Smooth muscle cell (in vitro differentiated cells): ENCODE data around the gene CDC42SE2. TPM values are rescaled to one million over a fixed set of nuclear protein-coding genes. Genes with fewer than 3 reads are reported as not detected.

Experiments used
- DNase-seq: peaks from one replicate; lab custom pipeline; 2025; ENCODE audit not compliant: unreplicated experiment; lab: John Stamatoyannopoulos, UW
- H2AFZ ChIP-seq: fragments of 200-600 bp; sonication (generic); 2 replicates; pipeline ENCODE4 v1.6.0; 2016; ENCODE audit warnings: antibody characterized with exemption, low read depth, mild to moderate bottlenecking
- H3F3A ChIP-seq: fragments of 200-600 bp; sonication (generic); 2 replicates; pipeline ENCODE4 v1.6.0; 2017; ENCODE audit warnings: antibody characterized with exemption, low read depth
- H3K27ac ChIP-seq: fragments of 200-600 bp; sonication (generic); 2 replicates; pipeline ENCODE4 v1.5.1; 2016; ENCODE audit warnings: low read depth, mild to moderate bottlenecking
- H3K27me3 ChIP-seq: fragments of 200-600 bp; sonication (generic); 2 replicates; pipeline ENCODE4 v1.6.1; 2016; ENCODE audit warnings: low read depth, mild to moderate bottlenecking
- H3K36me3 ChIP-seq: fragments of 200-600 bp; sonication (generic); 2 replicates; pipeline ENCODE4 v1.5.1; 2016; ENCODE audit warnings: low read depth
- H3K4me1 ChIP-seq: fragments of 200-600 bp; sonication (generic); 2 replicates; pipeline ENCODE4 v1.5.1; 2016; ENCODE audit warnings: low read depth
- H3K4me2 ChIP-seq: fragments of 200-600 bp; sonication (generic); 2 replicates; pipeline ENCODE4 v1.6.0; 2016; ENCODE audit warnings: mild to moderate bottlenecking
- H3K4me3 ChIP-seq: fragments of 200-600 bp; sonication (generic); 2 replicates; pipeline ENCODE4 v1.5.1; 2016; ENCODE audit warnings: mild to moderate bottlenecking
- H3K79me2 ChIP-seq: fragments of 200-600 bp; sonication (generic); 2 replicates; pipeline ENCODE4 v1.6.0; 2016; ENCODE audit warnings: low read depth, mild to moderate bottlenecking
- H3K9ac ChIP-seq: fragments of 200-600 bp; sonication (generic); 2 replicates; pipeline ENCODE4 v1.6.0; 2016; ENCODE audit warnings: low read depth
- H3K9me3 ChIP-seq: fragments of 200-600 bp; sonication (generic); replicated peaks from 2 replicates; pipeline ENCODE4 v1.5.1; 2016; ENCODE audit warnings: low read depth
- H4K20me1 ChIP-seq: fragments of 200-600 bp; sonication (generic); 2 replicates; pipeline ENCODE4 v1.6.0; 2016; ENCODE audit warnings: low read depth
- WGBS: methylation state at CpG from one replicate; pipeline ENCODE4 v1.1.7; 2016; ENCODE audit warnings: low lambda C conversion rate; 5-methylcytosine and 5-hydroxymethylcytosine counted together
- polyA plus RNA-seq: library from polyadenylated mRNA; unstranded; fragments of >200 nt; fragmentation: Nextera tagmentation; extraction: Ambion mirVana; gene quantifications from 2 replicates; pipeline ENCODE4 v1.2.1, GENCODE V29; 2016
- total RNA-seq: library from RNA; depleted of rRNA; stranded (reverse); fragments of >200 nt; gene quantifications from 2 replicates; pipeline ENCODE4 v1.2.3, GENCODE V29; 2014
- TF ChIP-seq, protein P1 (sequence below): fragments of 200-600 bp; sonication (generic); IDR thresholded peaks from 2 replicates; pipeline ENCODE4 v1.5.1; 2017; ENCODE audit warnings: borderline replicate concordance, mild to moderate bottlenecking, antibody characterized with exemption; ENCODE audit not compliant: insufficient read depth, poor library complexity, severe bottlenecking

The CDC42SE2 gene
- total and polyA plus RNA-seq, 2 experiments from 2014 or later = 12.6 to 24.0 TPM

DNA sequence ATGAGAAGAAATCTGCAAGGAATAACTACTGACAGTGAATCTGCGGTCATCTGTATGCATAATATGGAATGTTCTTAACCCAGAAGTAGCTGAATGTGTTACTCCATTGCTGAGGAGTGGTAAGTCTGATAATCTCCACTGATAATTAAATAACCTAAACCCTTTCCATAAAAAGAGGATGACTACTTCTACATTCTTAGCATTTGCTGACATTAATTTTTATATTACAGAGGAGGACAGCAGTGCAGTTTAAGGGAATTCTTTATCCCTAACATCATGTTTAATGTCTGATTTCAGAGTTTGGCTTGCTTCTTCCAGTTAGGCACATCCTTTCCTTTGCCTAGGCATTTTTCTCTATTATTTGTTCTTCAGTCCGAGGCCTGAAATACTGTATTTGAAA is 52.2 kb downstream of the CDC42SE2 start:
- peaks cover 60% of the 10 kb centered on the region for H3K79me2 ChIP-seq
- H3K9ac ChIP-seq = no peak overlapping the region
- H3F3A ChIP-seq = no peaks in the 10 kb centered on the region
- TF ChIP-seq, protein P1, sequence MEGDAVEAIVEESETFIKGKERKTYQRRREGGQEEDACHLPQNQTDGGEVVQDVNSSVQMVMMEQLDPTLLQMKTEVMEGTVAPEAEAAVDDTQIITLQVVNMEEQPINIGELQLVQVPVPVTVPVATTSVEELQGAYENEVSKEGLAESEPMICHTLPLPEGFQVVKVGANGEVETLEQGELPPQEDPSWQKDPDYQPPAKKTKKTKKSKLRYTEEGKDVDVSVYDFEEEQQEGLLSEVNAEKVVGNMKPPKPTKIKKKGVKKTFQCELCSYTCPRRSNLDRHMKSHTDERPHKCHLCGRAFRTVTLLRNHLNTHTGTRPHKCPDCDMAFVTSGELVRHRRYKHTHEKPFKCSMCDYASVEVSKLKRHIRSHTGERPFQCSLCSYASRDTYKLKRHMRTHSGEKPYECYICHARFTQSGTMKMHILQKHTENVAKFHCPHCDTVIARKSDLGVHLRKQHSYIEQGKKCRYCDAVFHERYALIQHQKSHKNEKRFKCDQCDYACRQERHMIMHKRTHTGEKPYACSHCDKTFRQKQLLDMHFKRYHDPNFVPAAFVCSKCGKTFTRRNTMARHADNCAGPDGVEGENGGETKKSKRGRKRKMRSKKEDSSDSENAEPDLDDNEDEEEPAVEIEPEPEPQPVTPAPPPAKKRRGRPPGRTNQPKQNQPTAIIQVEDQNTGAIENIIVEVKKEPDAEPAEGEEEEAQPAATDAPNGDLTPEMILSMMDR = no peak
- H3K4me2 ChIP-seq = no peak overlapping the region
- peaks cover 3% of the 10 kb centered on the region for H3K4me1 ChIP-seq
- WGBS = 93% methylated on average over 2 of the region's 2 CpGs
- no peak overlapping the region for H3K4me3 ChIP-seq
- no peaks in the 10 kb centered on the region for H3K9me3 ChIP-seq
- no peak overlapping the region for H2AFZ ChIP-seq
- no peaks in the 10 kb centered on the region for H3K36me3 ChIP-seq
- H3K27ac ChIP-seq = no peak overlapping the region
- no peaks in the 10 kb centered on the region for H3K27me3 ChIP-seq
- peaks cover 15% of the 10 kb centered on the region for H4K20me1 ChIP-seq
- no peak for DNase-seq

DNA sequence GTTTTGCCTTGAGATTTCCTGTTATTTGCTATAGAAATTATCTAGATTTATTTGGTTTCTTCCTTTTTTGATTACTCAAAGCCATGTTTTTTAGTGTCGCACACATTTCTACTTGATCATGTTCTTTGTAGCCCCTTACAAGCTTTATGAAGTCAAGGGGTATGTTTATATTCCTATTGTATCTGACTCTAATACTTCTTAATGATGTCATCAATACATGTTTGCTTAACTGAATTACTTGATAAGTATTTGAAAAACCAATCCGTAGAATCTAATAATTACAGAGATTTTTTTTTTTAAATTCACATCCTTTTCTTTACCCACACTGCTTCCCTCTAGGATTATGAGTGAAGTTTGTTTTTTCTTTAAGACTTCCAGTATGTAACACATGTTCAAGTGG is 53.0 kb downstream of the CDC42SE2 start:
- Histone ChIP-seq H3F3A (no peaks in the 10 kb centered on the region), H3K79me2 (peaks cover 60% of the 10 kb centered on the region), H3K9ac (no peak overlapping the region), H4K20me1 (peaks cover 15% of the 10 kb centered on the region), H3K9me3 (no peaks in the 10 kb centered on the region), H3K27ac (no peak overlapping the region), H3K36me3 (no peaks in the 10 kb centered on the region), H3K4me3 (no peak overlapping the region), H3K4me2 (no peak overlapping the region), H3K27me3 (no peaks in the 10 kb centered on the region), H3K4me1 (peaks cover 3% of the 10 kb centered on the region), H2AFZ (no peak overlapping the region)
- WGBS = 97% methylated on average over 2 of the region's 2 CpGs
- TF ChIP-seq, protein P1 = no peak
- DNase-seq = no peak

DNA sequence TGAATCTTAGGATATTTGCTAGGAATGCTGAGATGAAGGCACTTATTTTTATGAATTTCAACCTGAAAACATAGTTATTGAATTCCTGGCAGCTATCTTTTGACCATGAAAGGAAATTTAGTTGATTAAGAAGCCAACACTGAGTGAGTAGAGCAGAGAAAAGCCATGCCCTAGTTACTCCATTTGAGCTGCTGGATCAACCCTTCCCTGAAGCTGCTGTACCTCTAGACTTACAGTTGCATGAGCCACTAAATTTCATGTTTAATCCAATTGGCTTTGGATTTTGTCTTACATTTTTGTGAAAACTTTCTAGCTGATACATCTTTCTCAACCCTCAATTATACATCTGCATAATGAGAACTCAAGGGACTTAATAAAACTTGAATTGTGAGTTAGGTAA is 54.6 kb downstream of the CDC42SE2 start:
- Histone ChIP-seq H3K4me2 (no peak overlapping the region), H3K9me3 (no peaks in the 10 kb centered on the region), H3F3A (no peaks in the 10 kb centered on the region), H3K36me3 (no peaks in the 10 kb centered on the region), H3K27ac (no peak overlapping the region), H3K4me1 (peaks cover 9% of the 10 kb centered on the region), H3K9ac (no peak overlapping the region), H2AFZ (no peak overlapping the region), H3K27me3 (no peaks in the 10 kb centered on the region), H3K4me3 (no peak overlapping the region), H3K79me2 (peaks cover 68% of the 10 kb centered on the region), H4K20me1 (peaks cover 15% of the 10 kb centered on the region)
- no peak for DNase-seq
- TF ChIP-seq, protein P1 = no peak

DNA sequence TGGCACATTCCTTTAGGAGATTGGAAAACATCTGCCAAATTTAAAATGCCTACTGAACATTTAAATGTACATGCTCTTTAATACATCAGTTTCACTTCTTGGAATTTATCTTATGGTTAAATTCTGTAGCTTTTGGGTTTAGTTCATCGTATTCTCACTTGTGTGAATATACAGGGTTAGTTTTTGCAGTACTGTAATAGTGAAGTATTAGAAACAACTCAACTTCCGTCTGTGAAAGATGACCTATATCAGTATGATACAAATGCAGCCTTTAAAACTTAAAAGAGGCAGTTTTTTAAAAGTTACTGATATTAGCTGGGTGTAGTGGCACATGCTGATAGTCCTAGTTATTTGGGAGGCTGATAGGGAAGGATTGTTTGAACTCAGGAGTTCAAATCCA is 57.2 kb downstream of the CDC42SE2 start:
- 48% methylated on average over 2 of the region's 2 CpGs for WGBS
- H2AFZ ChIP-seq = no peak overlapping the region
- no peak overlapping the region for H3K4me3 ChIP-seq
- H3F3A ChIP-seq = no peaks in the 10 kb centered on the region
- H4K20me1 ChIP-seq = peaks cover 10% of the 10 kb centered on the region
- no peaks in the 10 kb centered on the region for H3K27me3 ChIP-seq
- H3K27ac ChIP-seq = no peak overlapping the region
- no peak overlapping the region for H3K9ac ChIP-seq
- no peaks in the 10 kb centered on the region for H3K36me3 ChIP-seq
- H3K4me2 ChIP-seq = no peak overlapping the region
- H3K4me1 ChIP-seq = peaks cover 26% of the 10 kb centered on the region
- peaks cover 68% of the 10 kb centered on the region for H3K79me2 ChIP-seq
- H3K9me3 ChIP-seq = no peaks in the 10 kb centered on the region
- TF ChIP-seq, protein P1 = no peak
- no peak for DNase-seq
